Progenitor cell of endocrine pancreas (in vitro differentiated cells): ENCODE data around the gene PLBD2. TPM values are rescaled to one million over a fixed set of nuclear protein-coding genes. Genes with fewer than 3 reads are reported as not detected.

Experiments used
- DNase-seq: peaks from one replicate; pipeline ENCODE4 v3.0.0; 2021; ENCODE audit warnings: low spot score; ENCODE audit not compliant: unreplicated experiment
- H3K27ac Mint-ChIP-seq: 2 replicates; pipeline ENCODE4 v1.8.0; 2021; ENCODE audit warnings: mild to moderate bottlenecking, moderate library complexity, mixed read lengths
- H3K27me3 Mint-ChIP-seq: 2 replicates; pipeline ENCODE4 v1.8.0; 2021; ENCODE audit warnings: mixed read lengths
- H3K36me3 Mint-ChIP-seq: 2 replicates; pipeline ENCODE4 v1.8.0; 2022; ENCODE audit warnings: mixed read lengths; ENCODE audit not compliant: insufficient read depth
- H3K4me1 Mint-ChIP-seq: 2 replicates; pipeline ENCODE4 v1.8.0; 2021; ENCODE audit warnings: low read depth, mixed read lengths
- H3K4me3 Mint-ChIP-seq: 2 replicates; pipeline ENCODE4 v1.8.0; 2021; ENCODE audit warnings: low read depth, mild to moderate bottlenecking, moderate library complexity, mixed read lengths
- H3K9me3 Mint-ChIP-seq: 2 replicates; pipeline ENCODE4 v1.8.0; 2021; ENCODE audit warnings: low read depth, mixed read lengths
- total RNA-seq: library from RNA; stranded (reverse); gene quantifications from 2 replicates; pipeline ENCODE4 v1.2.1, GENCODE V29; 2021
- TF ChIP-seq, protein P1 (sequence below): fragments of 200-600 bp; sonication (generic); IDR thresholded peaks from one replicate; pipeline ENCODE4 v1.5.0; 2021; ENCODE audit warnings: antibody characterized with exemption, mild to moderate bottlenecking; ENCODE audit not compliant: unreplicated experiment

Gene PLBD2
- total RNA-seq, 1 donor from 2014 or later, result 48.0 TPM

DNA sequence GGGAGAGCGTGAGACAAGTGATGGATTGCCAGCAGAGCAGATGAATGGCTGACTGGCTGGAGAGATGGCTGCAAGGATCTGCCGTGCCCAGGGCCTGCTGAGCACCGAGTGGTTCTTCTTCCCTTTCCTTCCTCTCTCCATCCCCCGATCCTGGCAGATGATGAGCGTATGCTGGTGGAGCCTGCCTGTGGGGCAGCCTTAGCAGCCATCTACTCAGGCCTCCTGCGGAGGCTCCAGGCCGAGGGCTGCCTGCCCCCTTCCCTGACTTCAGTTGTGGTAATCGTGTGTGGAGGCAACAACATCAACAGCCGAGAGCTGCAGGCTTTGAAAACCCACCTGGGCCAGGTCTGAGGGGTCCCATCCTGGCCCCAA, 79.3 kb downstream of the PLBD2 start:
- Mint-ChIP-seq H3K36me3 (no peaks in the 10 kb centered on the region), H3K27me3 (peaks cover 10% of the 10 kb centered on the region), H3K27ac (no peak overlapping the region), H3K4me1 (peaks cover 23% of the 10 kb centered on the region), H3K9me3 (no peaks in the 10 kb centered on the region), H3K4me3 (no peak overlapping the region)
- no peak for DNase-seq
- TF ChIP-seq, protein P1, sequence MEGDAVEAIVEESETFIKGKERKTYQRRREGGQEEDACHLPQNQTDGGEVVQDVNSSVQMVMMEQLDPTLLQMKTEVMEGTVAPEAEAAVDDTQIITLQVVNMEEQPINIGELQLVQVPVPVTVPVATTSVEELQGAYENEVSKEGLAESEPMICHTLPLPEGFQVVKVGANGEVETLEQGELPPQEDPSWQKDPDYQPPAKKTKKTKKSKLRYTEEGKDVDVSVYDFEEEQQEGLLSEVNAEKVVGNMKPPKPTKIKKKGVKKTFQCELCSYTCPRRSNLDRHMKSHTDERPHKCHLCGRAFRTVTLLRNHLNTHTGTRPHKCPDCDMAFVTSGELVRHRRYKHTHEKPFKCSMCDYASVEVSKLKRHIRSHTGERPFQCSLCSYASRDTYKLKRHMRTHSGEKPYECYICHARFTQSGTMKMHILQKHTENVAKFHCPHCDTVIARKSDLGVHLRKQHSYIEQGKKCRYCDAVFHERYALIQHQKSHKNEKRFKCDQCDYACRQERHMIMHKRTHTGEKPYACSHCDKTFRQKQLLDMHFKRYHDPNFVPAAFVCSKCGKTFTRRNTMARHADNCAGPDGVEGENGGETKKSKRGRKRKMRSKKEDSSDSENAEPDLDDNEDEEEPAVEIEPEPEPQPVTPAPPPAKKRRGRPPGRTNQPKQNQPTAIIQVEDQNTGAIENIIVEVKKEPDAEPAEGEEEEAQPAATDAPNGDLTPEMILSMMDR, result no peak

DNA sequence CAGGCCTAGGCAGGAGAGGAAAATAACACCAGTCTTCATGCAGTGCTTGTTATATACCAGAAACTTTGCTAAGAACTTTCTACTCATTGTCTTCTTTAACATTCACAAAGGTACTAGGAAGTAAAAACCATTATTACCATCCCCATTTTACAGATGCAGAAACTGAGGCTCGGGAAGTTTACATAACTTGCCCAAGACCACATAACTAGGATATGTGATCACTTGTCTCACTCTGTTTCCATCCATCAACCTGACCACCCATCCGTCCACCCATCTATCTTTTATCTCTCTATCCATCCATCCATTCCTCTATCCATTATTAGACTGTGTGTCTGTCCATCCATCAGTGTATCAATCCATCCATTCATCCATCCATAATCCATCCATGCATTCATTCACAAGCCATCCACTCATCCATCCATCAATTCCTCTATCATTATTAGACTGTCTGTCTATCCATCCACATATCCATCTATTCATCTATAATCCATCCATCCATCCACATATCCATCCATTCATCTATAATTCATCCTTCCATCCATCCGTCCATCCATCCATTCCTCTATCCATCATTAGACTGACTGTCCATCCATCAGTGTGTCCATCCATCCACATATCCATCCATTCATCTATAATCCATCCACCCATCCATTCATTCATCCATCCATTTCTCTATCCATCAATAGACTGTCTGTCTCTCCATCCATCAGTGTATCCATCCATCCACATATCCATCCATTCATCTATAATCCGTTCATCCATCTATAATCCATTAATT, 80.3 kb downstream of the PLBD2 start:
- Mint-ChIP-seq H3K36me3 (no peaks in the 10 kb centered on the region), H3K9me3 (no peaks in the 10 kb centered on the region), H3K27me3 (peaks cover 10% of the 10 kb centered on the region), H3K27ac (no peak overlapping the region), H3K4me3 (no peak overlapping the region), H3K4me1 (peaks cover 25% of the 10 kb centered on the region)
- TF ChIP-seq, protein P1, result no peak
- DNase-seq, result no peak

DNA sequence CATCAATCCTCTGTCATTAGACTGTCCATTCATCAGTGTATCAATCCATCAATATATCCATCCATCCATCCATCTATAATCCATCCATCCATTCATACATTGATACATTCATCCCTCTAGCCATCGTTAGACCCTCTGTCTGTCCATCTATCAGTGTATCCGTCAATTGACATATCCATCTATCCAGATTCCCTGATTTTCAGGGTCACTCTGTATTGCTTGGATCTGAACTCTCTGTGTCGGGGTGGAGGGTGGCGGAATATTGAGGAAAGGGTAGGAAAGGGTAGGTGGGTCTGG, 80.9 kb downstream of the PLBD2 start:
- Mint-ChIP-seq H3K4me1 (peaks cover 25% of the 10 kb centered on the region), H3K9me3 (no peaks in the 10 kb centered on the region), H3K4me3 (no peak overlapping the region), H3K27ac (no peak overlapping the region), H3K36me3 (no peaks in the 10 kb centered on the region), H3K27me3 (peaks cover 12% of the 10 kb centered on the region)
- TF ChIP-seq, protein P1, result no peak
- DNase-seq, result no peak

DNA sequence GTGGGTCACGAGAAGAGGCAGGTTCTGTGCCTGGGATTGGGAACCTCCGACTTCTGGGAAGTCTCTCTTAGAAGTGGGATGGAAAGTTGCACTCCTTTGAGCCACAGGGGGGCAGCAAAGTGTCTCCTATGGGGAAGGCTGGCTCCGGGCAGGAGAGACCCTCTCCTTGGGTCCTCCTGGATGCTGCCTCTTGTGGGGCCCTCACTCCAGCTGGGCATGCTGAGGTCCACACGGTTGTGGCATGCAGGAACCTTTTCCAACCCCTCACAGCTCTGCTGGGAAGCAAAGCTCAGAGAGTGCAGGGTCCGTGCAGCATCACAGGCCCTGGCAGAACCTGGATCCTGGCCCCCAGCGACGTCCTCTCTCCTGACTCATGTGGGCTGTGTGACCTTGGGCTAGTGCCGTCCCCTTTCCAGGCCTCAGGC, 81.2 kb downstream of the PLBD2 start:
- peaks cover 25% of the 10 kb centered on the region for H3K4me1 Mint-ChIP-seq
- no peak overlapping the region for H3K27ac Mint-ChIP-seq

DNA sequence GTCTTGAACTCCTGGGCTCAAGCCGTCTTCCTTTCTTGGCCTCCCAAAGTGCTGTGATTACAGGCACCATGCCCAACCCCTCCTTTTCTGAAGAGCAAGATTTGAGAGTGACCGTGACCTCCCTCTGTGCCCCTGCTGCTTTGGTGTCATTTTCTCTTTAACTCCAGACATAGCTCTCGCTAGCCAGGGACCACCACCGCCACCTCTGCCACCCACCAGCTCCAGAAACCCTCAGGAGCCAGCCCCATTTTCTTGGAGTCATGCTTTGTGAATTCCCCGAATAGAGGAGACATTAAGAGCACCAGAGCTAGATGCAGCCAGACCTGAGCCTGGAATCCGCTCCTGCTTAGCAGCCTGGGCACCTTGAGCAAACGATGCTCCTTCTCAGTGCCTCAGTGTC, 81.9 kb downstream of the PLBD2 start:
- Mint-ChIP-seq H3K9me3 (no peaks in the 10 kb centered on the region), H3K27me3 (peaks cover 20% of the 10 kb centered on the region), H3K4me1 (peaks cover 25% of the 10 kb centered on the region), H3K4me3 (no peak overlapping the region), H3K27ac (peak overlapping the region; percentile 89), H3K36me3 (no peaks in the 10 kb centered on the region)
- TF ChIP-seq, protein P1, result no peak
- DNase-seq, result no peak

More for the DNA sequence above, 81.2 kb downstream of the PLBD2 start:
- H3K27me3 Mint-ChIP-seq, result peaks cover 14% of the 10 kb centered on the region
- H3K4me3 Mint-ChIP-seq, result no peak overlapping the region
- no peaks in the 10 kb centered on the region for H3K9me3 Mint-ChIP-seq
- TF ChIP-seq, protein P1, result peak; percentile 88
- no peaks in the 10 kb centered on the region for H3K36me3 Mint-ChIP-seq
- peak; percentile 62 for DNase-seq

Other genes starting within 250 kb of the PLBD2 start
- gene RASAL1, start 222.8 kb upstream of the PLBD2 start, total RNA-seq, result 0.36 and 0.46 TPM in 2 replicates
- gene CFAP73, start 208.9 kb upstream of the PLBD2 start, total RNA-seq, result not detected in 2 replicates
- 61.5 and 66.1 TPM in 2 replicates for gene DDX54, start 173.1 kb upstream of the PLBD2 start, total RNA-seq
- 15.6 and 16.2 TPM in 2 replicates for gene RITA1, start 172.9 kb upstream of the PLBD2 start, total RNA-seq
- gene TPCN1, start 137.1 kb upstream of the PLBD2 start, total RNA-seq, result 32.1 and 34.1 TPM in 2 replicates
- 9.8 and 11.0 TPM in 2 replicates for gene SLC8B1, start 23.5 kb upstream of the PLBD2 start, total RNA-seq
- gene SDS, start 45.3 kb downstream of the PLBD2 start, total RNA-seq, result not detected in 2 replicates
- gene SDSL, start 63.8 kb downstream of the PLBD2 start, total RNA-seq, result 14.0 and 17.2 TPM in 2 replicates
- gene LHX5, start 113.3 kb downstream of the PLBD2 start, total RNA-seq, result 0.41 and 0.78 TPM in 2 replicates